Gastroesophageal sphincter (tissue), 3 donors: ENCODE measurements around the gene SLC7A10.

Source experiments
- CTCF ChIP-seq, 4 experiments: fragments of 200-600 bp in 2 of 4; fragments of 450-650 bp in 2 of 4; sonication (generic) in 1 of 4; IDR thresholded peaks; one replicate each; pipeline ENCODE4 v1.5.1; 2017 to 2019; ENCODE audit warnings: antibody characterized with exemption in 4 of 4, mild to moderate bottlenecking in 2 of 4, moderate library complexity in 2 of 4
- EP300 ChIP-seq: sonication (generic); formaldehyde crosslinking; IDR thresholded peaks from one replicate; pipeline ENCODE4 v1.6.1; 2017; ENCODE audit warnings: antibody characterized with exemption, mild to moderate bottlenecking

GRCh38 chr19:33257828-33258227 lies 32.2 kb upstream of the SLC7A10 start:
- TF ChIP-seq CTCF (IDR thresholded peaks at IDR 0.05) (no peak), EP300 (no peak)
